PC-9 (cell line): Measurements from ENCODE around the gene TH. TPM values are rescaled to one million over a fixed set of nuclear protein-coding genes. Genes with fewer than 3 reads are reported as not detected.

Experiments used
- BruUV-seq: library from RNA; stranded (reverse); fragments of 400-500 nt; replicated peaks from 2 replicates; lab custom pipeline; 2021; lab: Mats Ljungman, UMichigan
- CTCF ChIA-PET: fragments of 300-600 bp; sonication (Branson Sonifier 250); formaldehyde crosslinking; loops from one replicate; lab custom pipeline; 2022; ENCODE audit warnings: antibody characterized with exemption; lab: Charles Lee
- POLR2A ChIA-PET: fragments of 300-600 bp; sonication (Branson Sonifier 250); formaldehyde crosslinking; loops from one replicate; lab custom pipeline; 2022; ENCODE audit warnings: antibody characterized with exemption; ENCODE audit not compliant: unreplicated experiment; lab: Charles Lee
- DNase-seq, 2 experiments: peaks; one replicate each; pipeline versions ENCODE4 v3.0.0 to v3.0.0-alpha.2; 2015 to 2022; ENCODE audit warnings: mixed read lengths in 1 of 2
- H2AFZ ChIP-seq: fragments of 200-600 bp; sonication (generic); 2 replicates; pipeline ENCODE4 v1.8.1; 2017; ENCODE audit warnings: antibody characterized with exemption
- H3F3A ChIP-seq: fragments of 200-600 bp; sonication (generic); 2 replicates; pipeline ENCODE4 v1.8.1; 2017; ENCODE audit warnings: antibody characterized with exemption, mild to moderate bottlenecking, low read depth; ENCODE audit not compliant: insufficient read depth
- H3K27ac ChIP-seq: fragments of 200-600 bp; sonication (generic); 2 replicates; pipeline ENCODE4 v1.6.1; 2016; ENCODE audit warnings: mixed run types
- H3K27me3 ChIP-seq: fragments of 200-600 bp; sonication (generic); 2 replicates; pipeline ENCODE4 v1.6.1; 2016; ENCODE audit warnings: low read depth, mixed run types; ENCODE audit not compliant: insufficient read depth
- H3K36me3 ChIP-seq: fragments of 200-600 bp; sonication (generic); 2 replicates; pipeline ENCODE4 v1.6.1; 2016; ENCODE audit warnings: low read depth, mixed run types
- H3K4me1 ChIP-seq: fragments of 200-600 bp; sonication (generic); replicated peaks from 2 replicates; pipeline ENCODE4 v1.6.1; 2016; ENCODE audit warnings: mixed run types; ENCODE audit not compliant: insufficient read depth
- H3K4me2 ChIP-seq: fragments of 200-600 bp; sonication (generic); 2 replicates; pipeline ENCODE4 v1.6.1; 2017; ENCODE audit warnings: mixed run types
- H3K4me3 ChIP-seq: fragments of 200-600 bp; sonication (generic); 2 replicates; pipeline ENCODE4 v1.6.1; 2016; ENCODE audit warnings: mixed run types
- H3K79me2 ChIP-seq: fragments of 200-600 bp; sonication (generic); 2 replicates; pipeline ENCODE4 v1.6.1; 2017; ENCODE audit warnings: low read depth, mixed run types
- H3K9me2 ChIP-seq: fragments of 200-600 bp; sonication (generic); 2 replicates; pipeline ENCODE4 v1.8.1; 2017; ENCODE audit warnings: mild to moderate bottlenecking; ENCODE audit not compliant: insufficient read depth
- H3K9me3 ChIP-seq: fragments of 200-600 bp; sonication (generic); 2 replicates; pipeline ENCODE4 v1.8.1; 2016; ENCODE audit warnings: low read depth; ENCODE audit not compliant: insufficient read depth
- H4K20me1 ChIP-seq: fragments of 200-600 bp; sonication (generic); 2 replicates; pipeline ENCODE4 v1.8.1; 2017; ENCODE audit not compliant: insufficient read depth
- CTCF ChIP-seq: fragments of 200-600 bp; sonication (generic); conservative IDR thresholded peaks from 2 replicates; pipeline ENCODE4 v1.6.1; 2017; ENCODE audit warnings: mixed run types, antibody characterized with exemption, mild to moderate bottlenecking, moderate library complexity
- EZH2 ChIP-seq: fragments of 200-600 bp; sonication (generic); IDR thresholded peaks from 2 replicates; pipeline ENCODE4 v1.8.0; 2017; ENCODE audit warnings: antibody characterized with exemption, low read depth
- intact Hi-C: fragments of 100-400 bp; cut with micrococcal nuclease; formaldehyde crosslinking; loops from one replicate; pipeline ENCODE4 v1.10.0; 2022; ENCODE audit not compliant: unreplicated experiment
- total RNA-seq: library from RNA; stranded (reverse); gene quantifications from 2 replicates; pipeline ENCODE4 v1.2.3, GENCODE V29; 2021

TH gene
- total RNA-seq, 1 experiment from 2014 or later, result 2.2 TPM

- no peaks in the 10 kb centered on the region for H3K36me3 ChIP-seq
- H3K27ac ChIP-seq, result no peak overlapping the region
- H3K79me2 ChIP-seq, result no peaks in the 10 kb centered on the region
- no TSS peak for BruUV-seq
- no peaks in the 10 kb centered on the region for H3K9me2 ChIP-seq
- ChIA-PET POLR2A (no interaction called here), CTCF (no interaction called here)
- no peaks in the 10 kb centered on the region for H3K4me1 ChIP-seq
- no peak overlapping the region for H2AFZ ChIP-seq
- H3K4me2 ChIP-seq, result no peak overlapping the region
- no peak overlapping the region for H3K4me3 ChIP-seq
- H4K20me1 ChIP-seq, result no peaks in the 10 kb centered on the region
- intact Hi-C loops, result no loop called here
- H3K27me3 ChIP-seq, result no peaks in the 10 kb centered on the region
- no peaks in the 10 kb centered on the region for H3K9me3 ChIP-seq
- no peak for DNase-seq
- H3F3A ChIP-seq, result no peaks in the 10 kb centered on the region
- TF ChIP-seq CTCF, result no peak
- no peak for TF ChIP-seq EZH2
These were observed 41.0 kb upstream of the TH start for GRCh38 chr11:2212411-2213251.

- H3K4me1 ChIP-seq, result no peaks in the 10 kb centered on the region
- no peak overlapping the region for H3K27ac ChIP-seq
- BruUV-seq, result no TSS peak
- no peak overlapping the region for H3K4me3 ChIP-seq
- ChIA-PET CTCF (no interaction called here), POLR2A (no interaction called here)
- no peak overlapping the region for H2AFZ ChIP-seq
- H3K27me3 ChIP-seq, result no peaks in the 10 kb centered on the region
- H3K9me2 ChIP-seq, result no peaks in the 10 kb centered on the region
- DNase-seq, result no peak
- TF ChIP-seq EZH2 (no peak), CTCF (no peak)
- intact Hi-C loops, result no loop called here
- no peaks in the 10 kb centered on the region for H3K36me3 ChIP-seq
- H3K79me2 ChIP-seq, result no peaks in the 10 kb centered on the region
- no peak overlapping the region for H3K4me2 ChIP-seq
- no peaks in the 10 kb centered on the region for H3F3A ChIP-seq
- H3K9me3 ChIP-seq, result no peaks in the 10 kb centered on the region
- no peaks in the 10 kb centered on the region for H4K20me1 ChIP-seq
These were observed 39.7 kb upstream of the TH start for GRCh38 chr11:2211113-2211971.

GRCh38 chr11:2210366-2211112 lies 38.9 kb upstream of the TH start:
- Histone ChIP-seq H3K4me3 (no peak overlapping the region), H3K27me3 (no peaks in the 10 kb centered on the region), H3K4me2 (no peak overlapping the region), H3K9me2 (no peaks in the 10 kb centered on the region), H3K4me1 (no peaks in the 10 kb centered on the region), H3K9me3 (no peaks in the 10 kb centered on the region), H4K20me1 (no peaks in the 10 kb centered on the region), H3K36me3 (no peaks in the 10 kb centered on the region), H3F3A (no peaks in the 10 kb centered on the region), H2AFZ (no peak overlapping the region), H3K79me2 (no peaks in the 10 kb centered on the region), H3K27ac (no peak overlapping the region)
- intact Hi-C loops, result no loop called here
- ChIA-PET POLR2A (no interaction called here), CTCF (no interaction called here)
- TF ChIP-seq EZH2 (no peak), CTCF (no peak)
- DNase-seq, result no peak
- BruUV-seq, result no TSS peak
